EH (cell line): ENCODE results near the gene NTSR2.

Source experiments
- DNase-seq: peaks from one replicate; pipeline ENCODE4 v3.0.0-alpha.2; 2015; ENCODE audit warnings: low read depth

The NTSR2 gene

GRCh38 chr2:11669454-11670291 is at the start of gene NTSR2:
Gene NTSR2 (minus strand): TSS chr2:11670195. CDS start chr2:11670129, 66 bp downstream.
- DNase-seq = peak; percentile 44

GRCh38 chr2:11719230-11719977 is 49.4 kb upstream of the NTSR2 start:
- no peak for DNase-seq

- no peak for DNase-seq
Measured at GRCh38 chr2:11718606-11719005, 48.6 kb upstream of the NTSR2 start.

GRCh38 chr2:11717623-11718022 is 47.6 kb upstream of the NTSR2 start:
- no peak for DNase-seq

GRCh38 chr2:11716689-11717321 is 46.8 kb upstream of the NTSR2 start:
- DNase-seq = peak; percentile 45

- no peak for DNase-seq
Measured at GRCh38 chr2:11715987-11716652, 46.1 kb upstream of the NTSR2 start.

- no peak for DNase-seq
Measured at GRCh38 chr2:11713815-11714214, 43.8 kb upstream of the NTSR2 start.

- no peak for DNase-seq
Measured at GRCh38 chr2:11712866-11713265, 42.9 kb upstream of the NTSR2 start.

GRCh38 chr2:11711751-11712150 is 41.8 kb upstream of the NTSR2 start:
- no peak for DNase-seq

GRCh38 chr2:11711354-11711716 is 41.3 kb upstream of the NTSR2 start:
- no peak for DNase-seq

GRCh38 chr2:11710632-11711353 is 40.8 kb upstream of the NTSR2 start:
- no peak for DNase-seq

- DNase-seq = peak; percentile 79
Measured at GRCh38 chr2:11710210-11710609, 40.2 kb upstream of the NTSR2 start.

- DNase-seq = no peak
Measured at GRCh38 chr2:11709293-11709692, 39.3 kb upstream of the NTSR2 start.

GRCh38 chr2:11708106-11708505 is 38.1 kb upstream of the NTSR2 start:
- DNase-seq = no peak

- no peak for DNase-seq
Measured at GRCh38 chr2:11705711-11706110, 35.7 kb upstream of the NTSR2 start.

GRCh38 chr2:11705063-11705462 is 35.1 kb upstream of the NTSR2 start:
- no peak for DNase-seq

- DNase-seq = peak; percentile 85
Measured at GRCh38 chr2:11703700-11704099, 33.7 kb upstream of the NTSR2 start.

GRCh38 chr2:11702946-11703345 is 33.0 kb upstream of the NTSR2 start:
- no peak for DNase-seq

GRCh38 chr2:11701751-11702301 is 31.8 kb upstream of the NTSR2 start:
- DNase-seq = no peak

GRCh38 chr2:11701206-11701605 is 31.2 kb upstream of the NTSR2 start:
- no peak for DNase-seq
